ENCODE results near the gene MAPK8.

MAPK8 gene

DNA sequence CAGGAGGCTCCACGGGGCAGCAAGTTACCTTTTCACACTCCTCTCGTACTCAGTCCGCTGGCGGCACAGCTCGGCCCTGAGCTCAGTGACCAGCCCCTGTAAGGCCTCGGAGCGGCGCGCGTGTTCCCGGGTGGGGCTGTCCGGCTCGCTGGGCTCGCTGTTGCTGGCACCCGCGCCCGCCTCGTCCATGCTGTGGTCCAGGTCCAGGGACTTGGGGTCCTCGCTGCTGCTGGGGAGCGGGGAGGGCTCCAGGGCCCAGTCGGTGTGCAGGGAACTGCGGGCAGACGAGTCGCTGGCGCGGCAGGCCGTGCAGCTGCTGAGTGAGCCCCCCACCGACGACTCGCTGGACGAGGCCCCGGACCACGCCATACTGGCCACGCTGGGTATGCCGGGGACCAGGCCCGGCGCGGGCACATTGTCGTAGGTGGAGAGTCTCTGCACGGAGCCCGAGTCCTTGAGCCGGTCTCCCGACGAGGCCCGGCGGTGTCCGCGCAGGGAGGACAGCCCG, 143.8 kb downstream of the MAPK8 start:
- DNase-seq (ENCODE audit: low read depth), result no peak
- TF ChIP-seq POLR2A (IDR thresholded peaks at IDR 0.05; ENCODE audit: extremely low read depth, insufficient read length) (no peak), MYC (IDR thresholded peaks at IDR 0.05; ENCODE audit: low read depth, low read length) (no peak)
- TF ChIP-seq, protein P1, sequence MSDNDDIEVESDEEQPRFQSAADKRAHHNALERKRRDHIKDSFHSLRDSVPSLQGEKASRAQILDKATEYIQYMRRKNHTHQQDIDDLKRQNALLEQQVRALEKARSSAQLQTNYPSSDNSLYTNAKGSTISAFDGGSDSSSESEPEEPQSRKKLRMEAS (IDR thresholded peaks at IDR 0.05; ENCODE audit: low read depth, low read length), result no peak
- TF ChIP-seq, protein P2, sequence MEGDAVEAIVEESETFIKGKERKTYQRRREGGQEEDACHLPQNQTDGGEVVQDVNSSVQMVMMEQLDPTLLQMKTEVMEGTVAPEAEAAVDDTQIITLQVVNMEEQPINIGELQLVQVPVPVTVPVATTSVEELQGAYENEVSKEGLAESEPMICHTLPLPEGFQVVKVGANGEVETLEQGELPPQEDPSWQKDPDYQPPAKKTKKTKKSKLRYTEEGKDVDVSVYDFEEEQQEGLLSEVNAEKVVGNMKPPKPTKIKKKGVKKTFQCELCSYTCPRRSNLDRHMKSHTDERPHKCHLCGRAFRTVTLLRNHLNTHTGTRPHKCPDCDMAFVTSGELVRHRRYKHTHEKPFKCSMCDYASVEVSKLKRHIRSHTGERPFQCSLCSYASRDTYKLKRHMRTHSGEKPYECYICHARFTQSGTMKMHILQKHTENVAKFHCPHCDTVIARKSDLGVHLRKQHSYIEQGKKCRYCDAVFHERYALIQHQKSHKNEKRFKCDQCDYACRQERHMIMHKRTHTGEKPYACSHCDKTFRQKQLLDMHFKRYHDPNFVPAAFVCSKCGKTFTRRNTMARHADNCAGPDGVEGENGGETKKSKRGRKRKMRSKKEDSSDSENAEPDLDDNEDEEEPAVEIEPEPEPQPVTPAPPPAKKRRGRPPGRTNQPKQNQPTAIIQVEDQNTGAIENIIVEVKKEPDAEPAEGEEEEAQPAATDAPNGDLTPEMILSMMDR (IDR thresholded peaks at IDR 0.05; ENCODE audit: low read depth, low read length), result no peak
- H3K4me3 ChIP-seq (ENCODE audit: low read depth, low read length), result no peak overlapping the region

DNA sequence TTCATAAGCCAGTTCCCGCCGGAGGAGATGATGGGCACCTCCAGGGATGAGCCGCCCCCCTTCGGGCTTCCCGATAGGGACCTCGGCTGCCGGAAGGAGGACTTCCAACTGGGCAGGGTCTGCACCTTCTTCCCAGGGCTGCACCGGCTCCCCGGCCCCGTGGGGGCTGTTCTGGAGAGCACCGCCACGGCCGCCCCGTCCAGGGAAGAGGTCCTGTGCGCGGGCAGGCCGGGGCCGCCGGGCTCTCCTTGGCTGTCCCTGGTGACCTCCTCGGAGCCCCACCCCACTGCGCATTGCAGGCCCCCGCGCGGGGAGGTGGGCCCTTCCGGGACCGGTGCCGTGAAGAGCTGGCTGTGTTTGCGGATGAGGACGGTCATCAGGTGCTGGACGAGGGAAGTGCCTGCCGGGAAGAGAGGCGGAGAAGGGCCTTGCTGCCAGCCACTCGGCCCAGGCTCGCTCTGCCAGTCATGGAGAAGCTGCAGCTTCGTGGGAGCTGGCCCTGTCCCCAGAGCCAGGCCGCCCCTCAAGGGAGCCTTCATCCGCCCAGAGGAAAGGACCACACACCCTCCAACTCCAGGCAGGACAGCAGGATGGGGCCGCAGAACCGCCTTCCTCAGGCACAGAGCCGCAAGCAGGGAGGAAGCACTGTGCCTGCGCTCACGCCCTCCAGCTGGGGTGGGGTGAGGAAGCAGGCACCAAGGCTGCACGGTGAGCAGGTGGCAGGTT, 144.4 kb downstream of the MAPK8 start:
- H3K4me3 ChIP-seq (ENCODE audit: low read depth, low read length), result no peak overlapping the region
- DNase-seq (ENCODE audit: low read depth), result no peak
- TF ChIP-seq POLR2A (IDR thresholded peaks at IDR 0.05; ENCODE audit: extremely low read depth, insufficient read length), result no peak
- TF ChIP-seq, protein P2 (IDR thresholded peaks at IDR 0.05; ENCODE audit: low read depth, low read length), result no peak
- TF ChIP-seq MYC (IDR thresholded peaks at IDR 0.05; ENCODE audit: low read depth, low read length), result no peak
- TF ChIP-seq, protein P1 (IDR thresholded peaks at IDR 0.05; ENCODE audit: low read depth, low read length), result no peak

DNA sequence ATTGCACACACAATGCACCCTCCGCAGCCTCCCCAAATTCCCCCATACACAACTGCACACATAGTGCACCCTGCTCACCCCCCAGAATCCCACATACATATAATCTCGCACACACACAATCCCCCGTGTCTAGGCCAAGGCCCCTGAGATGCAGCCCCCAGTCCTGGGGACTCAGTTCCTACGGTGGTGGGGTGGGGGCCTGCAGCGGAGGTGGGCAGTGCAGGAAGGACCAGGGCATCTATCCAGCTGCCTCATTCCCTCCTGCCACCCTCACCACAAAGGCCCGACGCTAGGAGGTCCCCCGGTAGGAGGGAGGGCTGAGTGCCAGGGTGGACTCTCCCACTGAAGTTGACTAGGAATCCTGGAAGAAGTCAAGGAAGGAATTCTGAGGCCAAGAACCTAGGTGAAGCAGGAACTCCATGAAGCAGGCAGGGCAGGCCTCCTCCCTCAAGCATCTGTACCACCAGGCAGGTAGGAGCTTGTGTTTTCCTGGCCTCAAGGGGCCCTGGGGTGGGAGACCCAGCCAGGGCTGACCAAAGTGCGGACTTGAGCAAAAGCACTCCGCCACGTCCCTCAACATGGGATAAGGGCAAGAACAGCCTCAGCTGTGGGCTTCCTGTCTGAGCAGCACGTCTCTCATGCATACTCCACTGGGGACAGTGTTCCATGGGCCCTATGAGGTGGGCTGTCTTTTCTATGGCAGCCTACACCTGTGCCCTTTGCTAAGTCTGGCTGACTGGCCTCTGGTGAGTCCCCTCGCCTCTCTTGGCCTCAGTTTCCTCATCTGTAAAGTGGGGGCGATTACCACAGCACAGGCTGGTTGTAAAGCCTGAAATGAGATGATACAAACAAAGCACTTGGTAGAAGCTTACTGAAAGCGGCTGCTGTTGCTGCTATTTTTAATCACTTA, 145.7 kb downstream of the MAPK8 start:
- no peak overlapping the region for H3K4me3 ChIP-seq (ENCODE audit: low read depth, low read length)
- TF ChIP-seq POLR2A (IDR thresholded peaks at IDR 0.05; ENCODE audit: extremely low read depth, insufficient read length) (no peak), MYC (IDR thresholded peaks at IDR 0.05; ENCODE audit: low read depth, low read length) (no peak)
- TF ChIP-seq, protein P1 (IDR thresholded peaks at IDR 0.05; ENCODE audit: low read depth, low read length), result no peak
- TF ChIP-seq, protein P2 (IDR thresholded peaks at IDR 0.05; ENCODE audit: low read depth, low read length), result no peak
- DNase-seq (ENCODE audit: low read depth), result no peak

DNA sequence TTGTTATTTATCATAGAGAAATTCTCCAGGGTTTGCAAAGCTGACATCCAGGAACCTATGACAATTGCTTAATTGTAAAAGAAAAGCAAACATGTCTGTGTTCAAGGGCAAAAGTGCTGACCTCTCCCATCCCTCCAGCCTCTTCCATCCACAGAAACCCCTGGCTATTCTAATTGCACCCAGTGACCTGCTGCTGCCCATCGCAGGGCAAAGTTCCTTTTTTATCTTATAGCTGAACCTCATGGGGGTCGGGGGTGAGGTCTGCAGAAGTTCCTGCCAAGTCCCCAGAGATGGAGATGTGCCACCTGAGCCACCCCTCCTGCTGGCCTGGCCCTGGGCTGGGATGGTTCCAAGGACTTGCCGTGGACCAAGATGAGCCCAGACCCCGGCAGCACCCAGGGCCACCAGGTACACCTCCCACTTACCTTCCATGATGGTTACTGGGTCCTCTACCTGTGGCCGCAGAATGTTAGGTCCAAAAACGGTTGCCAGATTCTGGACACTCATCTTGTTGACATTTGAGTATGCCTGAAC, 146.5 kb downstream of the MAPK8 start:
- H3K4me3 ChIP-seq (ENCODE audit: low read depth, low read length), result no peak overlapping the region
- no peak for TF ChIP-seq MYC (IDR thresholded peaks at IDR 0.05; ENCODE audit: low read depth, low read length)
- TF ChIP-seq, protein P2 (IDR thresholded peaks at IDR 0.05; ENCODE audit: low read depth, low read length), result no peak
- no peak for TF ChIP-seq POLR2A (IDR thresholded peaks at IDR 0.05; ENCODE audit: extremely low read depth, insufficient read length)
- TF ChIP-seq, protein P1 (IDR thresholded peaks at IDR 0.05; ENCODE audit: low read depth, low read length), result no peak
- DNase-seq (ENCODE audit: low read depth), result no peak

DNA sequence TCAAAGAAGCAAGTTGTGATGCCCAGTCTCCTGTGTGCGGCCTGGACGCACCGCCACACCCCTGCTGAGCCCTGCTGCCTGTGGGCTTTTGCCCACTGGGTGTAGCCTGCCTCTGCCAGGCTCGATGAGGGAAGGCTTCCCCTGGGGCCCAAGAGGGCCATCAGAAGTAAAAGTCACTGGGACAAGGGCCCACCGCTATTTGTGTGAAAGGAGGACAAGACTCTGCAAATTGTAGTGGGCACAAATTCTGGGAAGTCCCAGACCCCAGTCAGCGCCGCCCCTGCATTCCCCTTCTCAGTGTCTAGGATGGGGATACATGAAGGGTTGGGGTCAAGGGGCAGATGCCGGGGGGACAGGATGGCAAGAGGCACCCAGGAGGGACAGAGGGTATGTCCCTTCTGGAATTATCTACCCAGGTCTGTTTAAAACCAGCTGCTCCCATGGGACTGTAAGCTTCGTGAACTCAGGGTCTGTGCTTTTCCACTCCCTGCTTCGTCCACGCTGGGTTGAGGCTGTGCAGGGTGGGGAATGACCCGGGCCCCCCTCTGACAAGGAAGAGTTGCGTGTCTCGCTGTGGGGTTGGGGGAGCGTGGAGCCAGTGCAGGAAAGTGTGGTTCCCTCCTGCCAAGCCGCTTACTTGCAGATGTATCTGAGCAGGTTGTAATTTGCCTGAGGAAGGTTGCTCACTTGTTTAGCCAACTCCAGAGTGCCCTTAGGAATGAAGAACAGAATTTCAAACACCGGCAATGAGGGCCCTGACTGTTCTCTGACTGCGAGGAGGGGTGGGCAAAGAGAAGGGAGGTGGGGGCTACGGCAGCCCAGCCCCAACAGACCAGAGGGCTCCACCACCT, 147.2 kb downstream of the MAPK8 start:
- DNase-seq (ENCODE audit: low read depth), result no peak
- no peak overlapping the region for H3K4me3 ChIP-seq (ENCODE audit: low read depth, low read length)
- TF ChIP-seq POLR2A (IDR thresholded peaks at IDR 0.05; ENCODE audit: extremely low read depth, insufficient read length), result no peak
- TF ChIP-seq MYC (IDR thresholded peaks at IDR 0.05; ENCODE audit: low read depth, low read length), result no peak
- TF ChIP-seq, protein P2 (IDR thresholded peaks at IDR 0.05; ENCODE audit: low read depth, low read length), result no peak
- TF ChIP-seq, protein P1 (IDR thresholded peaks at IDR 0.05; ENCODE audit: low read depth, low read length), result no peak
